ENCODE measurements around the gene HOMER2.

- TF ChIP-seq POLR2AphosphoS5 (IDR thresholded peaks at IDR 0.05) (no peak), CTCF (IDR thresholded peaks at IDR 0.05) (no peak), POLR2A (IDR thresholded peaks at IDR 0.05) (no peak)
These were observed 113.4 kb downstream of the HOMER2 start for GRCh38 chr15:82839136-82839535.

Data from stomach (tissue), 4 donors.